ENCODE measurements around the gene ASCC1. TPM values are rescaled to one million over a fixed set of nuclear protein-coding genes. Genes with fewer than 3 reads are reported as not detected.

ASCC1 gene
- total RNA-seq, 1 experiment from 2014 or later, result 51.3 TPM

DNA sequence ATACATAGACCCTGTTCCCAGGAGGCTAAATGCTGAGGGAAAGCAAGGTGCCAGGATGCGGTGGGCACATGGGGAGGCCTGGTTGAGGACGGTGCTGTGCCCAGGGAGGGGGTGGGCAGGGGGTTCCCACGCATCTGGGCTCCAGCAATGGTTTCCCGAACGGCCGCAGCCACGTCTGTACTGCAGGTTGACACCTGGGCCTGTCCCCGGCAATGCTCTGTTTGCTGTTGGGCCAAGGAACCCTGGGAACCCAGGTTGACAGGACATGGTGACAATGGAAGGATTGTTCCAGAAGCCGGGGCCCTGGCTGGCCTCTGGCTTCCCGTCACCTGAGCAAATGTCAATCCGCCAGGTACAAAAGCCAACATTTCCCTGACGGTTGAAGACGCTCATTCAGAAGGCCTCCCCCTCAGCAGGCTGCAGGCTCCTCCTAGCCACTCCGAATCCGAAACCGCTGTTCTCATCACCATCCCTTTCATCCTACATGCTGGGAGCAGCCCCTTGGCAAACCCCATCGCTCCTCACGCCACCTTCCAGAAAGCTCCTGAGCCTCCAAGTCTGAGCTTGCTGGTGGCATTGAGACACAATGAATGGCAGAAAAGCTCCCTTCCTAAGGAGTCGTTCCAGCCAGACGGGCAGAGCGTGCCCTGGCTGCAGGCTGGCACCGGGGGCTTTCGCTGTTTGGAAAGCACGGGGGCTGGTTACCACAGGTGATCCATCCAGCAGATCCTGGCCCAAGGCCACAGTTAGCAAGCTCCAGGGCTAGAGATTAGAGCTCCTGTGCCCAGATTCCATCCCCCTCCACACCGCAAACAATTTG is 158.9 kb downstream of the ASCC1 start:
- no peak for DNase-seq
- Mint-ChIP-seq H3K27me3 (ENCODE audit: unreplicated experiment) (no peaks in the 10 kb centered on the region), H3K36me3 (ENCODE audit: insufficient read depth, unreplicated experiment) (peaks cover 13% of the 10 kb centered on the region), H3K9me3 (ENCODE audit: low read depth, unreplicated experiment) (no peaks in the 10 kb centered on the region), H3K4me3 (ENCODE audit: low read depth, unreplicated experiment) (no peak overlapping the region), H3K4me1 (ENCODE audit: low read depth, unreplicated experiment) (no peaks in the 10 kb centered on the region), H3K27ac (ENCODE audit: unreplicated experiment) (no peak overlapping the region)
- CTCF ChIA-PET, result interaction anchor here (1.3 kb wide), 1 partner anchor 31 kb away, joined by 3 read pairs; the partner anchor contains the start of gene SPOCK2
- no TSS peak for BruUV-seq (replicated peaks)
- TF ChIP-seq, protein P1, sequence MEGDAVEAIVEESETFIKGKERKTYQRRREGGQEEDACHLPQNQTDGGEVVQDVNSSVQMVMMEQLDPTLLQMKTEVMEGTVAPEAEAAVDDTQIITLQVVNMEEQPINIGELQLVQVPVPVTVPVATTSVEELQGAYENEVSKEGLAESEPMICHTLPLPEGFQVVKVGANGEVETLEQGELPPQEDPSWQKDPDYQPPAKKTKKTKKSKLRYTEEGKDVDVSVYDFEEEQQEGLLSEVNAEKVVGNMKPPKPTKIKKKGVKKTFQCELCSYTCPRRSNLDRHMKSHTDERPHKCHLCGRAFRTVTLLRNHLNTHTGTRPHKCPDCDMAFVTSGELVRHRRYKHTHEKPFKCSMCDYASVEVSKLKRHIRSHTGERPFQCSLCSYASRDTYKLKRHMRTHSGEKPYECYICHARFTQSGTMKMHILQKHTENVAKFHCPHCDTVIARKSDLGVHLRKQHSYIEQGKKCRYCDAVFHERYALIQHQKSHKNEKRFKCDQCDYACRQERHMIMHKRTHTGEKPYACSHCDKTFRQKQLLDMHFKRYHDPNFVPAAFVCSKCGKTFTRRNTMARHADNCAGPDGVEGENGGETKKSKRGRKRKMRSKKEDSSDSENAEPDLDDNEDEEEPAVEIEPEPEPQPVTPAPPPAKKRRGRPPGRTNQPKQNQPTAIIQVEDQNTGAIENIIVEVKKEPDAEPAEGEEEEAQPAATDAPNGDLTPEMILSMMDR (IDR thresholded peaks at IDR 0.05; ENCODE audit: unreplicated experiment), result no peak
- intact Hi-C loops (cut with micrococcal nuclease; ENCODE audit: unreplicated experiment), result no loop called here

DNA sequence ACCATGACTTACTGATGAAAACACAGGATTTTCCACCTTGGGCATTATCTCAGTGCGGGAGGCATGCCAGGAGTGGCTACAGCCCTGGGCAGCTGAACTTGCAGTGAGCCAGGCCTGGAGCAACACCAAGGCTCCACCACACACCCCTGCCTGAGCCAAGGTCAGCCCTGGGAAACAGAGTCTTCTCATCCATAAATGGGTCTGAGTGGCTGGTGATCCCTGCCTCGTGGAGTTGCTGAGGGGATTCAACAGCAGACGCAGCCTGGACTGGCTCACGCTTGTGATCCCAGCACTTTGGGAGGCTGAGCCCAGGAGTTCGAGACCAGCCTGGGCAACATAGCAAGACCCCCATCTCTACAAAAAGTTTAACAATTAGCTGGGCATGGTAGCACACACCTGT is 160.0 kb downstream of the ASCC1 start:
- H3K9me3 Mint-ChIP-seq (ENCODE audit: low read depth, unreplicated experiment), result no peaks in the 10 kb centered on the region
- no peak overlapping the region for H3K27ac Mint-ChIP-seq (ENCODE audit: unreplicated experiment)
- CTCF ChIA-PET, result interaction anchor here (1.2 to 1.3 kb wide), 2 partner anchors 32 to 289 kb away, joined by 3 read pairs; partner anchors contain the start of gene SPOCK2
- BruUV-seq (replicated peaks), result no TSS peak
- no peak for DNase-seq
- H3K27me3 Mint-ChIP-seq (ENCODE audit: unreplicated experiment), result no peaks in the 10 kb centered on the region
- H3K36me3 Mint-ChIP-seq (ENCODE audit: insufficient read depth, unreplicated experiment), result peaks cover 5% of the 10 kb centered on the region
- TF ChIP-seq, protein P1 (IDR thresholded peaks at IDR 0.05; ENCODE audit: unreplicated experiment), result no peak
- H3K4me3 Mint-ChIP-seq (ENCODE audit: low read depth, unreplicated experiment), result no peak overlapping the region
- no peaks in the 10 kb centered on the region for H3K4me1 Mint-ChIP-seq (ENCODE audit: low read depth, unreplicated experiment)
- intact Hi-C loops (cut with micrococcal nuclease; ENCODE audit: unreplicated experiment), result no loop called here

DNA sequence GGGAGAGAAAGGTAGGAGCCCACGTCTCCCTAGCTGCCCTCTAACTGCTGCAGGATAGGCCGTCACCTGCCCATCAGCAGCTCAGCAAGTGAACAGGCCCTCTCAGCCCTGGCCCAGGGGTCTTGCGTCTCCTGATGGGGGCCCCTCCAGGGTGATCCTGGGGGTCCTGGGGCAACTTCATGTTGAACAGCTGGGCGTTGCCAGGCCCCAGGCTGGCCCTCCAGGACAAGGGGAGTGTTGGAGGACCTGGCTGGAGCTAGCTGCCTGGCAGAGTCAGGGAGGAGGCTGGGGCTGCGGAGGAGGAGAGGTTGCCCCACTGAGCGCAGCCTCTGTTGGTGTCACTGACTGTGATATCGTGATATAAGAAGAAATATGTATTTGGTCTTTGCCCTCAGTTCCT is 162.4 kb downstream of the ASCC1 start:
- intact Hi-C loops (cut with micrococcal nuclease; ENCODE audit: unreplicated experiment), result no loop called here
- Mint-ChIP-seq H3K4me1 (ENCODE audit: low read depth, unreplicated experiment) (no peaks in the 10 kb centered on the region), H3K4me3 (ENCODE audit: low read depth, unreplicated experiment) (no peak overlapping the region), H3K27me3 (ENCODE audit: unreplicated experiment) (no peaks in the 10 kb centered on the region), H3K27ac (ENCODE audit: unreplicated experiment) (no peak overlapping the region), H3K36me3 (ENCODE audit: insufficient read depth, unreplicated experiment) (no peaks in the 10 kb centered on the region), H3K9me3 (ENCODE audit: low read depth, unreplicated experiment) (peaks cover 4% of the 10 kb centered on the region)
- DNase-seq, result no peak
- TF ChIP-seq, protein P1 (IDR thresholded peaks at IDR 0.05; ENCODE audit: unreplicated experiment), result no peak
- CTCF ChIA-PET, result interaction anchor here (1.4 kb wide), 1 partner anchor 9 kb away, joined by 3 read pairs; no protein-coding TSS in a partner anchor
- no TSS peak for BruUV-seq (replicated peaks)

DNA sequence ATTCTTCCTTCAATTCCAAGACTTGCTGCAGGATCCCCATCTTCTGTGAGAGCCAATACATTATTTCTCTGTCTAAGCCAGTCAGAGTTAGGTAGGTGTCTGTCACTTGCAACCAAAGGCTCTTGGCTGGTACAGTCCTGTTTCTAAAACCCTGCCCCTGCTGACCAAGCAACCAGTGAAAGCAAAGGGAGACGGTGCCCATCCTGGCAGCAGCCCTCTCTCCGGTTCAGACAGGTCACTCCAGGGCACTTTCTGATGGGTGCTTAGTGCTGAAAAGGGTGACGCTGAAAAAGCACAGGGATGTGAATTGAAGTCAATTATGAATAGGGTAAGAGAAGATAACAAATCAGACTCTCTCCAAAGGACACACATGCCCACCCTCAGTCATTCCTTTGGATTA is 165.2 kb downstream of the ASCC1 start:
- CTCF ChIA-PET, result interaction anchor here (3.6 kb wide), 1 partner anchor 154 kb away, joined by 82 read pairs; no protein-coding TSS in a partner anchor
- Mint-ChIP-seq H3K4me3 (ENCODE audit: low read depth, unreplicated experiment) (no peak overlapping the region), H3K27ac (ENCODE audit: unreplicated experiment) (no peak overlapping the region), H3K36me3 (ENCODE audit: insufficient read depth, unreplicated experiment) (no peaks in the 10 kb centered on the region), H3K9me3 (ENCODE audit: low read depth, unreplicated experiment) (peaks cover 4% of the 10 kb centered on the region), H3K4me1 (ENCODE audit: low read depth, unreplicated experiment) (no peaks in the 10 kb centered on the region), H3K27me3 (ENCODE audit: unreplicated experiment) (no peaks in the 10 kb centered on the region)
- no TSS peak for BruUV-seq (replicated peaks)
- DNase-seq, result no peak
- TF ChIP-seq, protein P1 (IDR thresholded peaks at IDR 0.05; ENCODE audit: unreplicated experiment), result no peak
- intact Hi-C loops (cut with micrococcal nuclease; ENCODE audit: unreplicated experiment), result no loop called here
